DMS153 (cell line): Measurements from ENCODE around the gene PPP1R37.
A peak's percentile ranks its signal among the peaks of the same experiment; 100 is the strongest.
"Not testable (repeated sequence)": the region's sequence is repeated elsewhere in the genome, so short reads cannot be mapped to it uniquely, and the experiment has no call there.

Experiments
- DNase-seq: peaks from one replicate; lab custom pipeline; 2025; lab: John Stamatoyannopoulos, UW

PPP1R37 gene

GRCh38 chr19:45095496-45096413, 2.8 kb downstream of the PPP1R37 start:
- no peak for DNase-seq

- no peak for DNase-seq
Observed at GRCh38 chr19:45096700-45097099, 3.7 kb downstream of the PPP1R37 start.

- no peak for DNase-seq
Observed at GRCh38 chr19:45097450-45097775, 4.4 kb downstream of the PPP1R37 start.

GRCh38 chr19:45097776-45098520, 5.0 kb downstream of the PPP1R37 start:
- DNase-seq, result no peak

GRCh38 chr19:45098521-45099466, 5.8 kb downstream of the PPP1R37 start:
- DNase-seq, result no peak

GRCh38 chr19:45099467-45100191, 6.7 kb downstream of the PPP1R37 start:
- no peak for DNase-seq

- DNase-seq, result no peak
Observed at GRCh38 chr19:45100201-45100600, 7.2 kb downstream of the PPP1R37 start.

GRCh38 chr19:45100846-45101252, 7.9 kb downstream of the PPP1R37 start:
- DNase-seq, result no peak

- DNase-seq, result no peak
Observed at GRCh38 chr19:45101806-45102205, 8.8 kb downstream of the PPP1R37 start.

GRCh38 chr19:45102481-45102880, 9.5 kb downstream of the PPP1R37 start:
- no peak for DNase-seq

- no peak for DNase-seq
Observed at GRCh38 chr19:45103156-45103507, 10.2 kb downstream of the PPP1R37 start.

- peak; percentile 85 for DNase-seq
Observed at GRCh38 chr19:45103508-45104319, 10.7 kb downstream of the PPP1R37 start.

GRCh38 chr19:45104658-45105349, 11.8 kb downstream of the PPP1R37 start:
- peak; percentile 46 for DNase-seq

GRCh38 chr19:45106363-45106762, 13.4 kb downstream of the PPP1R37 start:
- DNase-seq, result not testable (repeated sequence)

- DNase-seq, result no peak
Observed at GRCh38 chr19:45107621-45108150, 14.7 kb downstream of the PPP1R37 start.

GRCh38 chr19:45110851-45111266, 17.9 kb downstream of the PPP1R37 start:
- no peak for DNase-seq

- DNase-seq, result no peak
Observed at GRCh38 chr19:45112111-45112827, 19.3 kb downstream of the PPP1R37 start.

GRCh38 chr19:45113628-45114027, 20.6 kb downstream of the PPP1R37 start:
- DNase-seq, result peak; percentile 94

GRCh38 chr19:45114116-45114515, 21.1 kb downstream of the PPP1R37 start:
- peak; percentile 66 for DNase-seq
